Stimulated activated CD4-positive, alpha-beta T cell treated with anti-CD3 and anti-CD28 coated beads, Interleukin-1b, Interleukin-23, amount 100 ng/mL, for 1 hour (primary cell): ENCODE measurements around the gene COX8A.
"Not testable (repeated sequence)": the region's sequence is repeated elsewhere in the genome, so short reads cannot be mapped to it uniquely, and the experiment has no call there.

ENCODE experiments used
- DNase-seq, 2 donors: peaks; one replicate each; pipeline ENCODE4 v3.0.0-alpha.2; 2020; ENCODE audit warnings: low read depth in 2 of 2

The COX8A gene

GRCh38 chr11:63974259-63975143, at the start of gene COX8A:
COX8A (plus strand) TSS chr11:63974620; CDS start chr11:63974681, 61 bp downstream.
- DNase-seq = peak; percentile 78 to 82

GRCh38 chr11:63929616-63930015, 44.8 kb upstream of the COX8A start:
- DNase-seq = no peak

GRCh38 chr11:63931045-63931444, 43.4 kb upstream of the COX8A start:
- no peak for DNase-seq

- no peak for DNase-seq
These were observed 42.5 kb upstream of the COX8A start for GRCh38 chr11:63931876-63932275.

- DNase-seq = no peak
These were observed 41.0 kb upstream of the COX8A start for GRCh38 chr11:63933459-63933858.

- no peak for DNase-seq
These were observed 36.5 kb upstream of the COX8A start for GRCh38 chr11:63937713-63938478.

- DNase-seq = peak; percentile 73 to 83
These were observed 35.7 kb upstream of the COX8A start, which contains the start of gene NAA40 for GRCh38 chr11:63938479-63939396. NAA40 (plus strand) TSS chr11:63939002; CDS start chr11:63939097, 95 bp downstream.

- DNase-seq = no peak
These were observed 35.0 kb upstream of the COX8A start for GRCh38 chr11:63939397-63939891.

- DNase-seq = no peak
These were observed 33.6 kb upstream of the COX8A start for GRCh38 chr11:63940786-63941185.

- no peak for DNase-seq
These were observed 32.5 kb upstream of the COX8A start for GRCh38 chr11:63941901-63942300.

- no peak for DNase-seq
These were observed 31.6 kb upstream of the COX8A start for GRCh38 chr11:63942803-63943202.

GRCh38 chr11:63944987-63945386, 29.4 kb upstream of the COX8A start:
- no peak for DNase-seq

GRCh38 chr11:63945477-63946163, 28.8 kb upstream of the COX8A start:
- DNase-seq = peak in 1 of 2 donors; percentile 34

GRCh38 chr11:63951779-63952536, 22.5 kb upstream of the COX8A start:
- no peak for DNase-seq

- no peak for DNase-seq
These were observed 21.9 kb upstream of the COX8A start for GRCh38 chr11:63952570-63952969.

GRCh38 chr11:63958008-63958407, 16.4 kb upstream of the COX8A start:
- no peak for DNase-seq

- no peak for DNase-seq
These were observed 12.6 kb upstream of the COX8A start for GRCh38 chr11:63961608-63962412.

- not testable (repeated sequence) for DNase-seq
These were observed 10.5 kb upstream of the COX8A start for GRCh38 chr11:63963895-63964294.

- DNase-seq = no peak
These were observed 8.0 kb upstream of the COX8A start for GRCh38 chr11:63966444-63966843.
